ENCODE data around the gene CD5L. TPM values are rescaled to one million over a fixed set of nuclear protein-coding genes. Genes with fewer than 3 reads are reported as not detected.

CD5L gene
- total and polyA plus RNA-seq, 9 of the 15 experiments (the other 6 are each of a cell fraction or from before 2014, with no cell fraction given) = not detected

- TF ChIP-seq SIRT6 (IDR thresholded peaks at IDR 0.05; ENCODE audit: low read depth, low read length) (no peak), RB1 (IDR thresholded peaks at IDR 0.05; ENCODE audit: low read depth) (no peak)
Measured at GRCh38 chr1:157829711-157830110, 11.9 kb downstream of the CD5L start (continued).

GRCh38 chr1:157829210-157829609 is 12.4 kb downstream of the CD5L start:
- H3K27me3 ChIP-seq (ENCODE audit: control insufficient read depth in 2 of 2, insufficient read depth in 2 of 2, low read length in 2 of 2) = no peaks in the 10 kb centered on the region; a peak in 1 of 5 replicates
- no peak overlapping the region for H3K9ac ChIP-seq (ENCODE audit: insufficient read depth in 1 of 2, low read depth in 2 of 2, low read length in 2 of 2)
- FAIRE-seq (no peak), DNase-seq (ENCODE audit: extremely low read depth in 1 of 4, low spot score in 3 of 4) (no peak), ATAC-seq (no peak)
- H3K9me1 ChIP-seq (ENCODE audit: control insufficient read depth, insufficient read depth, low read length) = no peaks in the 10 kb centered on the region
- no peak overlapping the region for H3K4me3 ChIP-seq
- H3K27ac ChIP-seq (ENCODE audit: extremely low read depth, low read depth, low read length) = no peak overlapping the region
- H4K20me1 ChIP-seq (replicated peaks; ENCODE audit: control insufficient read depth, insufficient read depth, low read length) = no peaks in the 10 kb centered on the region
- H3K4me2 ChIP-seq (ENCODE audit: insufficient read depth, low read length) = no peak overlapping the region
- BruUV-seq (replicated peaks) = no TSS peak
- in situ Hi-C loops (cut with MboI) = no loop called here
- H3K36me3 ChIP-seq (ENCODE audit: control insufficient read depth, insufficient read depth, low read length) = no peaks in the 10 kb centered on the region
- intact Hi-C loops (cut with micrococcal nuclease) = no loop called here
- POLR2A ChIA-PET = no interaction called here
- H2AFZ ChIP-seq (ENCODE audit: low read depth, low read length) = no peak overlapping the region
- no peak for TF ChIP-seq ZNF197 (CRISPR knock-in tag; IDR thresholded peaks at IDR 0.05; ENCODE audit: low read depth)
- TF ChIP-seq, protein P1, sequence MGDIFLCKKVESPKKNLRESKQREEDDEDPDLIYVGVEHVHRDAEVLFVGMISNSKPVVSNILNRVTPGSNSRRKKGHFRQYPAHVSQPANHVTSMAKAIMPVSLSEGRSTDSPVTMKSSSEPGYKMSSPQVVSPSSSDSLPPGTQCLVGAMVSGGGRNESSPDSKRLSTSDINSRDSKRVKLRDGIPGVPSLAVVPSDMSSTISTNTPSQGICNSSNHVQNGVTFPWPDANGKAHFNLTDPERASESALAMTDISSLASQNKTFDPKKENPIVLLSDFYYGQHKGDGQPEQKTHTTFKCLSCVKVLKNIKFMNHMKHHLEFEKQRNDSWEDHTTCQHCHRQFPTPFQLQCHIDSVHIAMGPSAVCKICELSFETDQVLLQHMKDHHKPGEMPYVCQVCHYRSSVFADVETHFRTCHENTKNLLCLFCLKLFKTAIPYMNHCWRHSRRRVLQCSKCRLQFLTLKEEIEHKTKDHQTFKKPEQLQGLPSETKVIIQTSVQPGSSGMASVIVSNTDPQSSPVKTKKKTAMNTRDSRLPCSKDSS (IDR thresholded peaks at IDR 0.05; ENCODE audit: low read depth, partially characterized antibody) = no peak
- TF ChIP-seq THAP12 (CRISPR knock-in tag; IDR thresholded peaks at IDR 0.05) = no peak
- TF ChIP-seq NFATC3 (IDR thresholded peaks at IDR 0.05) = no peak
- no peak for TF ChIP-seq CBX3 (IDR thresholded peaks at IDR 0.05; ENCODE audit: borderline replicate concordance in 1 of 2, low read length in 2 of 2)
- TF ChIP-seq SNRNP70 (optimal IDR thresholded peaks at IDR 0.05; ENCODE audit: low read depth, low read length) = no peak
- no peak for TF ChIP-seq TRIM24 (IDR thresholded peaks at IDR 0.05)
- no peak for TF ChIP-seq NR4A1 (CRISPR knock-in tag; IDR thresholded peaks at IDR 0.05)
- TF ChIP-seq NR4A1 (tag; IDR thresholded peaks at IDR 0.05) = no peak
- no peak for TF ChIP-seq CBFA2T2 (conservative IDR thresholded peaks at IDR 0.05)
- TF ChIP-seq ZNF253 (CRISPR knock-in tag; conservative IDR thresholded peaks at IDR 0.05) = no peak
- H3K79me2 ChIP-seq (ENCODE audit: control insufficient read depth, insufficient read depth, low read length) = no peaks in the 10 kb centered on the region
- H3K4me1 ChIP-seq (replicated peaks in 1 of 2; ENCODE audit: control insufficient read depth in 2 of 2, insufficient read depth in 2 of 2, low read length in 2 of 2) = no peaks in the 10 kb centered on the region
- CTCF ChIA-PET (ENCODE audit: low intra/inter-chr PET ratio) = no interaction called here
- no peaks in the 10 kb centered on the region for H3K9me3 ChIP-seq (replicated peaks; ENCODE audit: control insufficient read depth, insufficient read depth, low read depth, low read length)

All from K562 (cell line).